ENCODE measurements around the gene ACVR1B. TPM values are rescaled to one million over a fixed set of nuclear protein-coding genes. Genes with fewer than 3 reads are reported as not detected.

ACVR1B gene
- total RNA-seq, 2 donors from 2014 or later, result 20.0 to 22.4 TPM

DNA sequence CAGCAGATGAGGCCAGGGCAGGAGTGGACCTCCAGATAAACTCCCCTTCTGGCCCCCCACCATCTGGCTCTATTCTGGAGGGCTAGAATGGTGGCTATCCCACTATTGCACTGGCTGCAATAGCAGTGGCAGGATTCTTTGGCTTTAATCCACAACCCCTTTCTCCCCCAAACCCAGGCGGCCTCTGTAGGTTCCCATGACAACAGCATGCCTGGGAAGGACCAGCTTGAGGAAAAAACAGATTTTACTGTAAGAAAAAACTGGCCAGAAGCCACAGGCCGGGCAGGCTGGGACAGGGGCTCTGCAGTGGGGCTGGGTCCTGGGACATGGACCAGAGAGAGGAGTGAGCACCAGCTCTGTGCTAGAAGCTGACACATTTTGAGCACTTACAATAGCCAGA is 13.6 kb upstream of the ACVR1B start:
- intact Hi-C loops (cut with DNase I), result no loop called here

DNA sequence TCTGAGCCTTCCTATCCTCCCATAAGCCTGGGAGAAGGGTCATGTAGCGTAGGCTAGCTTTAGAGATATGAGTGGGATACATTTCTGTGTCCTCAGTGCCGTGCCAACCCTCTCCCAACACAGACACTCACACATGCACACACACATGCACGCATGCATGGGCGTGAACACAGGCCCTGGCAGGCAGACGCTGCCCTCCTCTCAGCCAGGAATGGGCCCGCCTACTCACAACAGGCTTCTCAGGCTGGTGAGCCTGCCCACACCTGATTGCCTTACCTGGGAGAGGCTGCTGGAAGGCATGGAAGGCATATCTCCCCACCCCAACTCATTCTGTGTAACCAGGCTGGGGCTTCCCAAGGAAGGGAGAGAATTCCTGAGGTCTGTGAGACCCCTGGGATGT is 12.8 kb upstream of the ACVR1B start:
- DNase-seq (ENCODE audit: low spot score), result no peak
- intact Hi-C loops (cut with DNase I), result no loop called here

More for the DNA sequence above, 13.6 kb upstream of the ACVR1B start:
- DNase-seq (ENCODE audit: low spot score), result no peak

- intact Hi-C loops (cut with DNase I), result no loop called here
- DNase-seq (ENCODE audit: low spot score), result no peak
Measured at GRCh38 chr12:51941011-51941581, 10.4 kb upstream of the ACVR1B start.

- no peak for DNase-seq (ENCODE audit: low spot score)
- intact Hi-C loops (cut with DNase I), result no loop called here
Measured at GRCh38 chr12:51941604-51942003, 9.9 kb upstream of the ACVR1B start.

GRCh38 chr12:51942056-51942455 is 9.4 kb upstream of the ACVR1B start:
- DNase-seq (ENCODE audit: low spot score), result no peak
- intact Hi-C loops (cut with DNase I), result no loop called here

DNA sequence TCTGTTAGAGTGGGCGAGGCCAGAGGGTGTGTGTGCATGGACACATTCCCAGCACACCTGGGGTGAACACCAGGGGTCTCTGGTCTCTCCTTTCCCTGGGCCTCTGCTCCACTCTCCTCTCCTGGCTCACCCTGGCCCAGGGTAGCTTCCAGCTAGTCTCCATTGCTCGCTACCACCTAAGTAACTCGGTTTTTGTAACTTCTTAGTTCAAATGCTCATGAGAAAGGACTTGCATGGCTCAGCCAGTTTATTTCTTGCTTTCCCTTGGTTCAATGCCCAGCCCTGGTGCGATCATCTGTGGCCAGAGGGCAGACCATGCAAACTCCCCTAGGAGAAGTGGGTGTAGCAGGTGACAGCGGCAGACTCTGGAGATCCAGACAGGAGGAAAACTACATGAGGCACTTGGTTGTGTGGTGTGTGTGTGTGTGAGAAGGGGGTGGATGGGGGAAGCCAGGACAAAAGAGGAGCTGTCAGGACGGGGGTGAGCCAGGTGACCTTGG is 8.9 kb upstream of the ACVR1B start:
- intact Hi-C loops (cut with DNase I), result no loop called here
- no peak for DNase-seq (ENCODE audit: low spot score)

DNA sequence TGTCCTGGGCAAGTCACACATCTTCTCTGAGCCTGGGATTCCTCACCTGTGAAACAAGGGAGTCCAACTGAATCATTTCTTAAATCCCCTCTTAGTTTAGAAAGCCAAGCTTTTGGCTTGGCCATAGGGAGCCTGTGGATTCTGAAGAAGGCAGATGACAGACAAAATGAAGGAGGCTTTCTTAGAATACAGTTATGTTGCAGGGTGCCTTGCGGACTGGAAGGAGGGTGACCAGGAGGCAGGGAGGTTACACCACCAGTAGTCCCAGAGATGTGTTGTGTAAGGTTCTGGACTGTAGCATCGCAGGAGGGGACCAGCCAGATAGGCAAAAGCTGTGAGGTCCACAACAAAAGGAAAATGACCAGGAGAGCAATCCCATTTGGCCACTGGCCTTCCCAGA is 8.2 kb upstream of the ACVR1B start:
- intact Hi-C loops (cut with DNase I), result no loop called here
- DNase-seq (ENCODE audit: low spot score), result no peak

GRCh38 chr12:51944608-51945233 is 6.8 kb upstream of the ACVR1B start:
- intact Hi-C loops (cut with DNase I), result no loop called here

GRCh38 chr12:51947246-51947996 is 4.1 kb upstream of the ACVR1B start:
- no peak for DNase-seq (ENCODE audit: low spot score)
- intact Hi-C loops (cut with DNase I), result no loop called here

More at GRCh38 chr12:51944608-51945233, 6.8 kb upstream of the ACVR1B start:
- DNase-seq (ENCODE audit: low spot score), result no peak

DNA sequence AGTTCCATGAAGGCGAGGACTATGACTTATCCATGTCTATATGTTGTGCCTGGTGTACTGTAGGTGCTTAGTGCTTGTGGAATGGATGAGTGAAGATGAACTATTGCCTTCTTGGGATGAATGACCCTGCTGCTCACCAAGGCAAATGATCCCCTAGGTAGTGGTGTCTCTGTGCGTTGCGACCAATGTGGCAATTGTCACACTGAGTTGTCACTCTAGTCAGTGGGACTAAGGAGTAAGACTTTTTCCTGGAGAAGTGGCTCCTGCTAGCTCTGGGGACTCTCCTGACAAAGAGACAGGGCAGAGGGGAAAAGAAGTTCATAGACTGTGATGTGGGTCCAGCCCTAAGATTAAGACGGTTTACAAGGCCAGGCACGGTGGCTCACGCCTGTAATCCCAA is 3.4 kb upstream of the ACVR1B start:
- DNase-seq (ENCODE audit: low spot score), result no peak
- intact Hi-C loops (cut with DNase I), result no loop called here

DNA sequence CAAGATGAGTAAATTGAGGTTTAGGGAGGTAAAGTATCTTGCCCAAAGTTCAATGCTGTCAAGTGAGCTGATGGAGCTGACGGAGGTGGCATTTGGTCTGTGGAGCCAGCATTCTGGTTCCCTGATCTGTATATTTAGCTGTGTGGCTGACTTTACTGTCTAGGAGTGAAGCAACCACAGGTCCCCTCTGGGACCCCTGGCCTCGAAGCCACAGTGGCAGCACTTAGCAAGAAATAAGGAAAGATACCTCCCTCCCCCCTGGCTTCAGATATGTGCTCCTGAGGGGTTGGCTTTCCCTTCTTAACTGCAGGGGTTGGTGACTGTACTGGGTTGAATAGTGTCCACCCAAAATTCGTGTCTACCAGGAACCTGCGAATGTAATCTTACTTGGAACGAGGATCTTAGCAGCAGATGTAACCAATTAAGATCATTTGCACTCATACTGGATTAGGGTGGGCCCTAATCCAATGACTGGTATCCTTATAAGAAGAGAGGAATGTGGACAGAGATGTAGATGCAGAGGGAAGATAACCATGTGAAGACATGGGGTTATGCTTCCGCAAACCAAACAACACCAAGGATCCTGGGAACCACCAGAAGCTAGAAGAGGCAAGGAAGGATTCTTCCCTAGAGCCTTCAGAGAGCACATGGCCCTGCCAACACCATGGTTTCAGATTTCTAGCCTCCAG is 2.0 kb upstream of the ACVR1B start:
- intact Hi-C loops (cut with DNase I), result no loop called here
- no peak for DNase-seq (ENCODE audit: low spot score)

GRCh38 chr12:51950682-51951198 is 759 bp upstream of the ACVR1B start:
- DNase-seq (ENCODE audit: low spot score), result no peak
- intact Hi-C loops (cut with DNase I), result no loop called here

DNA sequence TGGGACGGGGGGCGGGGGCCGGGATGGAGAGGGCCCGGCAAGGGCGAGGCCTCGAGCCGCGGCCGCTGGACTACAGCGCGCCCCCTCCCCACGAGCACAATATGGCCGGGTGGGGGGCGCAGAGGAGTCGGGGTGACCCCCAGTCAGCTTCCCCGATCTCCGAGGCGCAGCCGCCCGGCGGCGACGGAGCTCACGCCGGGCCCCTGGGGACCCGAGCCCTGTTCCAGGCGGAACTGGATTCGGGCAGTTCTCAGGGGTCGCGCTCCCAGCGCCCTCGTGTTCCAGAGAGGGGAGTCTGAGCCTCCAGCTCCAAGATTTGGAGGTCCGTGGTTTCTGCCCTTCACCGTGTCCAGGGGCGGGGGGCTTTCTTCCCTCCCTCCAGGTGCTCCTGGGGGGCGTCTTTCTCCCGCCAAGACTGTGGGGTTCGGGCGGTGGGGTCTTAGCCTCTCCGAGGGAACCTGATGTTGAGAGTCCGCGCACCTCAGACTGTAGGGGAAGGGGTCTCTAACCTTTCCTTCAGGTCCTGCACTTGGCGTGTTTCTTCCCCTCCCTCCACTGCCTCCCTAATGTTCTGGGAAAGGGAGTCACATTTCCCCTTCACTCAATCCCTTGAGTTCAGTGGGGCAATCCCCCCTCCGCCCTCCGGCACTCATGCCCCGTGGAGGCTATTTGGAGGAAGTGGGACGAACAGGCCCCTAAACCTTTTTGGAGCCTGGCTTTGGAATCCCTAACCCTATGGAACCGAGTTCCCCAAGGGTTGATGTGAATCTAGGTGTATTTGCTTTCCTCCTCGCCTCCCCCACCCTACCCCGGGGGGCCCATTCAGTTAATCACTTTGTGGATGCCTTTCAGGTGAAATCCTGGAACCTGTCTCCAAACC is 584 bp downstream of the ACVR1B start:
- peak; percentile 87 for DNase-seq (ENCODE audit: low spot score)
- intact Hi-C loops (cut with DNase I), result no loop called here

DNA sequence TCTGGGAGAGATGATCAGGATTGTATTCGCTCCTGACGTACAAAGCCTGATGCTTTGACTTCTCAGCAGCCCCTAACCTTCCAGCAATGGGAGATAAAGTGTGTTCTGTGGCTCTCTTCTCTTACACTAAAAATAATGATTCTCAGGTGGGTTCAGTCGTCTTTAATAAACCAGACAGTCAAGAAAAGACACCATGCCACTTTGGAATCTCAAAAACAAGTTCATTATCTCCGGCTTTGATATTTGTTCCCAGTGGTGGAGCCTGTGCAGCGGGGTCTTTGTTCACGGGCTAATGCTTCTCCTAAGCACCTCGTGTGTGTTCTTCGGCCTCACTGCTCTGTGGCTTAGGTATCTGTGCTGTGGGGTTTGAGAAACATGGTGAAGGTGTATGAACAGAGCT is 1.6 kb downstream of the ACVR1B start:
- DNase-seq (ENCODE audit: low spot score), result no peak
- intact Hi-C loops (cut with DNase I), result no loop called here

DNA sequence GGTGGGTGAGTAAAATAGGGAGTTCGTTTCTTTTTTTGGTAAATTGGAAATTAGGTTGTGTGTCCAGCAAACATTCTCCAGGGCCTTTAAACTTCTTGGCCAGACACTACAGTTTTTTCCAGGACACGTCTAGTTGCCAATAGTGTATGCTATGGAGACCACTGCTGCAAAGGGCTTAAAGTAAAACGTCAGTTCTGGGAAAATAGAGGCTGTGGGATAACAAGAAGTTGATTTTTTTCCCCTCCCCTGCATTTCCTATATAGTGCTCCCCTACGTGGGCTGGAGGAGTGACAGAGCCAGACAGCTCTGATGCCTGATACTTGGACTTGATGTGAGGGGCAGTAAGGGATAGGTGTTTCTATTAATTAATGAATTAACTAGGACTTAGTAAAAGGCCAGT is 2.4 kb downstream of the ACVR1B start:
- DNase-seq (ENCODE audit: low spot score), result no peak
- intact Hi-C loops (cut with DNase I), result no loop called here

GRCh38 chr12:51954561-51955361 is 3.3 kb downstream of the ACVR1B start:
- no peak for DNase-seq (ENCODE audit: low spot score)
- intact Hi-C loops (cut with DNase I), result no loop called here

GRCh38 chr12:51955702-51956101 is 4.2 kb downstream of the ACVR1B start:
- intact Hi-C loops (cut with DNase I), result no loop called here
- no peak for DNase-seq (ENCODE audit: low spot score)

- DNase-seq (ENCODE audit: low spot score), result no peak
- intact Hi-C loops (cut with DNase I), result no loop called here
Measured at GRCh38 chr12:51958542-51958941, 7.0 kb downstream of the ACVR1B start.
